Thyroid gland (tissue), 4 donors: ENCODE results near the gene IFT122.

ENCODE experiments used
- POLR2A ChIP-seq, 2 donors: fragments of 450-650 bp; IDR thresholded peaks; one replicate each; pipeline ENCODE4 v1.6.1; 2017; ENCODE audit warnings: antibody characterized with exemption in 2 of 2, mild to moderate bottlenecking in 2 of 2, moderate library complexity in 1 of 2
- TF ChIP-seq, protein P1 (sequence below), 6 experiments: fragments of 200-600 bp in 3 of 6; fragments of 450-650 bp in 3 of 6; sonication (generic) in 3 of 6; IDR thresholded peaks; one replicate each; pipeline ENCODE4 v1.5.1; 2016 to 2019; ENCODE audit warnings: antibody characterized with exemption in 6 of 6, mild to moderate bottlenecking in 2 of 6, inconsistent platforms in 1 of 6, moderate library complexity in 1 of 6

DNA sequence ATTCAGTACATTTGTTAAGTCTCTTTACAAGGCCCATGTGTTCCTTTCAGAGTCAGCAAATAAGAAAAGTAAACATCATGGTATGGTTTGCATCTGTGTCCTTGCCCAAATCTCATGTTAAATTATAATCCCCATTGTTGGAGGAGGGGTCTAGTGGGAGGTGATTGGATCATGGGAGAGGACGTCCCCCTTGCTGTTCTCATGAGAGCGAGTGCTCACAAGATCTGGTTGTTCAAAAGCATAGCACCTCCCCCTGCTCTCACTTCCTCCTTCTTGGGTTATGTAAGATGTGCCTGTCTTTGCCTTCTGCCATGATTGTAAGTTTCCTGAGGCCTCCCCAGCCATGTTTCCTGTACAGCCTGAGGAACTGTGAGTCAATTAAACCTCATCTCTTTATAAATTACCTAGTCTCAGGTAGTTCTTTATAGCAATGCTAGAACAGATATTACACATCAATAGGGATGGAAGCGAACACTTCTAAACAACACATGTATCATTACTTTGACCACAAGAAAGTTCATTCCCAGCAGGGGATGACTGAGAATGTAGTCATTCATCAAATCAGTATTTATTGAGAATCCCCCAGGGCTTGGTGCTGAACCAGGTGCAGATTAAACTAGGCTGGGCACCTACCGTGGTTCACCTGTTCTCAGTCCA lies 15.7 kb upstream of the IFT122 start:
- TF ChIP-seq, protein P1, sequence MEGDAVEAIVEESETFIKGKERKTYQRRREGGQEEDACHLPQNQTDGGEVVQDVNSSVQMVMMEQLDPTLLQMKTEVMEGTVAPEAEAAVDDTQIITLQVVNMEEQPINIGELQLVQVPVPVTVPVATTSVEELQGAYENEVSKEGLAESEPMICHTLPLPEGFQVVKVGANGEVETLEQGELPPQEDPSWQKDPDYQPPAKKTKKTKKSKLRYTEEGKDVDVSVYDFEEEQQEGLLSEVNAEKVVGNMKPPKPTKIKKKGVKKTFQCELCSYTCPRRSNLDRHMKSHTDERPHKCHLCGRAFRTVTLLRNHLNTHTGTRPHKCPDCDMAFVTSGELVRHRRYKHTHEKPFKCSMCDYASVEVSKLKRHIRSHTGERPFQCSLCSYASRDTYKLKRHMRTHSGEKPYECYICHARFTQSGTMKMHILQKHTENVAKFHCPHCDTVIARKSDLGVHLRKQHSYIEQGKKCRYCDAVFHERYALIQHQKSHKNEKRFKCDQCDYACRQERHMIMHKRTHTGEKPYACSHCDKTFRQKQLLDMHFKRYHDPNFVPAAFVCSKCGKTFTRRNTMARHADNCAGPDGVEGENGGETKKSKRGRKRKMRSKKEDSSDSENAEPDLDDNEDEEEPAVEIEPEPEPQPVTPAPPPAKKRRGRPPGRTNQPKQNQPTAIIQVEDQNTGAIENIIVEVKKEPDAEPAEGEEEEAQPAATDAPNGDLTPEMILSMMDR (IDR thresholded peaks at IDR 0.05) = no peak
- no peak for TF ChIP-seq POLR2A (IDR thresholded peaks at IDR 0.05)
